OCI-LY1 (cell line): ENCODE data around the gene ZBTB46.

Experiments
- CTCF ChIP-seq: fragments of 200-600 bp; sonication (generic), shearing (Covaris generic); IDR thresholded peaks from 2 replicates; pipeline ENCODE4 v1.5.1; 2017; ENCODE audit warnings: mild to moderate bottlenecking, antibody characterized with exemption, low read length, moderate library complexity, mixed read lengths
- EZH2 ChIP-seq: fragments of 200-600 bp; sonication (generic), shearing (Covaris generic); IDR thresholded peaks from 2 replicates; pipeline ENCODE4 v1.8.0; 2017; ENCODE audit warnings: borderline replicate concordance, mixed run types, mild to moderate bottlenecking, antibody characterized with exemption, low read length, moderate library complexity, mixed read lengths

GRCh38 chr20:63873477-63873971, 42.5 kb upstream of the ZBTB46 start:
- TF ChIP-seq CTCF: no peak
- TF ChIP-seq EZH2: no peak
